Iris pigment epithelial cell (primary cell): ENCODE data around the gene R3HDML.
"Not testable (repeated sequence)": the region's sequence is repeated elsewhere in the genome, so short reads cannot be mapped to it uniquely, and the experiment has no call there.

Experiments
- DNase-seq: peaks from one replicate; pipeline ENCODE4 v3.0.0-alpha.2; 2011; ENCODE audit warnings: low read depth

R3HDML gene

GRCh38 chr20:44328428-44328827 lies 8.4 kb upstream of the R3HDML start:
- no peak for DNase-seq

- no peak for DNase-seq
Observed at GRCh38 chr20:44331201-44331600, 5.6 kb upstream of the R3HDML start.

- no peak for DNase-seq
Observed at GRCh38 chr20:44334306-44334705, 2.5 kb upstream of the R3HDML start.

DNA sequence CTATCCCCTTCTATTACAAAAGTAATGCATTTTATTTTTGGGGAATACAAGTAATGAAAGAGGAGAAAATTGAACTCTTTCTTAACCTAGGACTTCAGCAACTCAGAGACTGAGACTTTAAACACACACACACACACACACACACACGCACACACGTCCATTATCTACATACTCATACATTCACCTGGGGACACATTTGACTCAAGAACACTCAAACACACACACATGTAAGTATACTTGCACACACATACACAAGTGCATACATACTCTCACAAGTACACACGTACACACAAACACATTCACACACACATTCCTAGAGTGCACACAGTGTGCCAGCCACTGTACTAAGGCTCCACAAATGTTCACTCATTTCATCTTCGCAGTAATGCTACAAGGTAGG lies 2.1 kb upstream of the R3HDML start:
- DNase-seq, result no peak

DNA sequence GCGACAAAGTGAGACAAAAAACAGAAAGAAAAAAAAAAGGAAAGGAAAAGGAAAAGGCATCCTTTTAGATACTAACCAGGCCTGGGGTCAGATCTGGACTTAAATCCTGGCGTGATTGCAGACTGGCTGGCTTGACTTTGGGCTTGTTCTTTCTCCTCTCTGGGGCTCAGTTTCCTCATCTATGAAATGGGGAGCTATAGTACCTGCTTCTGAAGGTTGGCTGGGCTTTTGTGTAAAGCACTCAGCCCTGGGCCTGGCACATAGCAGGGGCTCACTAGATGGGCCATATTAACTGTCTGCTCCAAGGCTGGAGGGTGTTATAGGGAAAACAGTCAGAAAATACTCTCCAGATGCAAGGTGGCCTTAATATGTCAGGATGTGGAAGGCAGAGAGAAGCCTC lies 1.2 kb upstream of the R3HDML start:
- no peak for DNase-seq

DNA sequence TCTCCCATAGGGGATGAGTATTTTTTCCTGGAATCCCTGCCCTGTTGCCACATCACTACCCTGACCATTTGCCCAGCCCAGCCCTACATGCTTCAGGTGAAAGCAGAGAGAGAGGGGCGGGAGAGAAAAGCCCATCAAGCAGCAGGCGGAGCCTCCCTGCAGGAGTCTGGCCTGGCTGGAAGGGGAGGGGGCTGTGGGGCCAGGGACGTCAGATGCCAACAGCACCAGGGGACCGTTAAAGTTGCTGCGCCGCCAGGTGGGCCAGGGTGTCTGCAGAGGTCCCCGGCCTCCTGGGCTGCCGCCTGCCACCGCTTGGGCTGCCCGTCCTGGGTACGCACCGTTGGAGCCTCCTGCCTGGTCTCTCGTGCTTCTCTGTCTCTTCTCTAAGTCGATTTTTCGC lies 757 bp upstream of the R3HDML start:
- no peak for DNase-seq

DNA sequence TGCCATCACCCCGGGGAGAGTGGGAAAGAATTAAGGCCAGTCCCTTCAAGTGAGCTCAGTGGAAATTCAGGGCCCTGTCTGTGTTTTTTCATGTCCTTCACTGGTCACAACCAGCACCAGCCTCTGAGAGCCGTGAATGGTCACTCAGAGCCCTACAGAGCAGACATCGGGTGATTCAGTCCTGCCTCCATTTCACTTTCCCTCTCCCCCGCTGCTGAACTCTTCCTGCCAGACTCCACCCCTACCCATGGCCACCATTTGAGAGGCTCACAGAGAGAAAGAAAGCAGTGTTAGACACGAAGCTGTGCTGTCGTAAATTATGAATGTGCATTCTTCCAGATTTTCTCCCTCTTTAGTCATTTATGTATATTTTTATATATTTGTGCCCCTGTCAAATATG lies 5.4 kb downstream of the R3HDML start:
- peak; percentile 15 for DNase-seq

DNA sequence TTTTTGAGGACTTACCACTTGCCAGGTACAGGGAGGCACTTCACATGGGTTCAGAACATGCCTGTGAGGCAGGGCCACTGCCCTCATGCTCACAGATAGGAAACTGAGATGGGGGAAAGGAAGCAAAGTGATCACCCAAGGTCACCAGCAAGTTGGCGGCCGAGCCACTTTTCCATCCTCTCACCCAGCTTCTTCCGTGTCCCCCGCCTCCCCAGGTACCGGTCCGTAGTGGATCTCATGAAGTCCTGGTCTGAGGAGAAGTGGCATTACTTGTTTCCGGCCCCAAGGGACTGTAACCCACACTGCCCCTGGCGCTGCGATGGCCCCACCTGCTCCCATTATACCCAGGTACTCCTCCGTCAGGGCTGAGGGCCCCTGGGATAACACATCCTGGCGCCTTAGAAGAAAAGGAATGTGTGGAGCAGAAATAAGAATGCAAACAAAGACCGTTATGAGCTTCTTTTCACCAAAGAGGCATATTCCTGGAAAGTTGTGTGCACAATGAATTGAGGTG lies 6.4 kb downstream of the R3HDML start:
- no peak for DNase-seq

DNA sequence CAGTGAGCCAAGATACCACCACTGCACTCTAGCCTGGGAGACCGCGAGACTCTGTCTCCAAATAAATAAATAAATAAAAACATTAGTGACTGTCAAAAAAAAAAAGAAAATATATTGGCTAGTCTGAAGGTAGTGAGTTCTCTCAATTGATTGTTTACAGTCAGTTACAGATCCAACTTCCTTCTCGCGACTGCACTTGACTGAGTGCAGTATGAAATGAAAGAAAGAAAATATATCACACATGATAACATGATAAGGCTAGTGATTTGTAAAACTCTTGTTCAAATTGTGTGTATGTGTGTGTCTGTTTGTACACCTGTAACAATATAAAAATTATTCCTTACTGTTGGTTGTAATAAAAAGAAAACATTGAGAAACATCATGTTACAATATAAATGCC lies 7.9 kb downstream of the R3HDML start:
- DNase-seq, result no peak

- DNase-seq, result no peak
Observed at GRCh38 chr20:44345147-44345546, 8.3 kb downstream of the R3HDML start.

GRCh38 chr20:44345941-44346340 lies 9.1 kb downstream of the R3HDML start:
- not testable (repeated sequence) for DNase-seq

DNA sequence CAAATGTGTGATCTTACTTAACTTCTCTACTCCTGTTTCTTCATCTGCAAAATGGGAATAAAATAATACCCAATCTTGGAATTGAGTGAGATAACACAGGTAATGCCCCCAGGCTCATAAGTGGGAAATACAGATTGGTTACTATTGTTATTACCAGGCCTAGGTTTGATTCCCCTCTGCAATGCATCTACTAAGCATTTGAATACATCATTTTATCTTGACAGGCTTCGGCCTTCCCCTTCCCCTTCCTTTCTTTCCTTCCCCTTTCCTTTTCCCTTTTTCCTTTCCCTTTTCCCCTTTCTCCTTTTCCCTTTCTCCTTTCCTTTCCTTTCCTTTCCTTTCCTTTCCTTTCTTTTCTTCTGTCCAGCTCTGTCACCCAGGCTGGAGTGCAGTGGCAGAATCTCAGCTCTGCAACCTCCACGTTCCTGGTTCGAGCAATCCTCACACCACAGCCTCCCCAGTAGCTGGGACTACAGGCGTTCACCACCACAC lies 11.4 kb downstream of the R3HDML start:
- no peak for DNase-seq

DNA sequence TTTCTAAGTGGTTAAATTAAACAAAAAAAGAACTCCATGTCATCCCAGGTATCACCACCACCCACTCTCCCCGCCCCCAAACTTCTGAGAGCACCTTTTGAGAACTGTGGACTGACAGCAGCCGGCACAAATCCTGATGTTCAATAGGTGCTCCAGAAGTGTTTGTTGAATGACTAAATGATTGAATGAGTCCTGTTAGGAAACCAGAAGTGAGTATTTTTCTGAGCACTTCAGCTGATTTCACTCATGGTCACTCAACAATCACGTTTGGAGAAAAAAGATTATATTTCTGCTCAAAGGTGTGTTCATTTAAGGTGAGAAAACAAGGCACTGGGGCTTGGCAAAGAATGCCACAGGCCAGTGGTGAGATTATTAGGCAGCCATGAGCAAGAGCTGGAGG lies 12.5 kb downstream of the R3HDML start:
- no peak for DNase-seq

DNA sequence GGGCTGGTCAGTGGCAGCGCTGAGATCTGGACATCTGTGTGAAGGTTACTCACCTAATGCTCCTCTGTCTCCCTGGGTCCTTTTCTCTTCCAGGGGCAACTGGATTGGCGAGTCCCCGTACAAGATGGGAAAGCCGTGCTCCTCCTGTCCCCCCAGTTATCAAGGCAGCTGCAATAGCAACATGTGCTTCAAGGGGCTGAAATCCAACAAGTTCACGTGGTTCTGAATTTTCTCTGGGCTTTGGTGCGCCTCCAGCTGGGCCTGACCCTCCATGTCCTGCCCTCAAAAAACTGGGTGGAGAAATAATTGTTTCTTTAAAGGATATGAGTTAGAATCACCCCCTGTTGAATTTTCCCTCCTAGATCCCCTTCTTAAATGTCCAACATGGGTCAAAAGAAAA lies 13.7 kb downstream of the R3HDML start:
- no peak for DNase-seq

- DNase-seq, result no peak
Observed at GRCh38 chr20:44354979-44355497, 18.2 kb downstream of the R3HDML start.

DNA sequence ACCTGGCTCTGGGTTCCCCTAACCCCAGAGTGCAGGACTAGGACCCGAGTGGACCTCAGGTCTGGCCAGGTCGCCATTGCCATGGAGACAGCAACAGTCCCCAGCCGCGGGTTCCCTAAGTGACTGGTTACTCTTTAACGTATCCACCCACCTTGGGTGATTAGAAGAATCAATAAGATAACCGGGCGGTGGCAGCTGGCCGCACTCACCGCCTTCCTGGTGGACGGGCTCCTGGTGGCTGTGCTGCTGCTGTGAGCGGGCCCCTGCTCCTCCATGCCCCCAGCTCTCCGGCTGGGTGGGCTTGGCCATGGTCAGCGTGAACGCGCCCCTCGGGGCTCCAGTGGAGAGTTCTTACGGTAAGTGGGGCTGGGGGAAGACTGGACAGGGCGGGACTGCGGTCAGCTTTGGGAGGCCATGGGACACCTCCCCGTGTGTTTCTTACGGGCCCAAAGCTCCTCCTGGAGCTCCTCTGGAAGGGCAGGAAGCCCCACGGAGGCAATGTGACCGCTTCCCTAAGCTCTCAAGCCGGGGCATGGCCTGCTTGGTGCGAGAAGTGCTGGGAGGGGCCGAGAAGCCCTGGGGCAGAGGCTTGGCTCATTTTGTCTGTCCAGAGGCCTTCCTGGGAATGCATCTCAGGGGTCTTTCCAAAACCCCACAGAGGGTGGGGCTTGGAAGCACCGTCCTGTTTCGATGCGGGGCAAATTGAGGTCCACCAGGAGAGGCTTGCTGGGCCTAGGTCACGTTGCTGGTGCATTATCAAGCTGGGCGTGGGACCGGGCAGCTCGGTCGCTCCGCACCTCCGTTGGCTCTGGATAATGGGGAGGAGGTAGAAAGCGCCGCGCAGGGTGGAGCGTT lies 18.9 kb downstream of the R3HDML start, which contains the start of gene HNF4A:
Gene HNF4A (plus strand): TSS at position 202 of the 855 bp plus-strand sequence. CDS start 106 bp downstream, at position 308.
- no peak for DNase-seq

DNA sequence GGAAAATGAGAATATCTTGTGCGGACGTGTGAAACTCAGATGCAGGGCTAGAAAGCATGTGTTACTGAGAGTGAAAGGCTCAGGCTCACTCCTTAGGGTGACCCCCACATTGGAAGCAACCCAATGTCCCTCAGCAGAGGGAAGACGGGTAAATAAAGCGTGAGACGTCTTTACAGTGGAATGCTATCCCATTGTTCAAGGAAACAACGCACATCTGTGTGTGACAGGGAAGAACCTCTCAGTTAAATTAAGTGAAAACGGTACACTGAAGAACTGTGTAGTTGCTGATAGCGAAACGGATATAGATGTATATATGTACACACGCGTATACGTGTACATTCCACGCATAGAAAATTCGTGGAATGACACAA lies 19.5 kb downstream of the R3HDML start:
- no peak for DNase-seq

- DNase-seq, result no peak
Observed at GRCh38 chr20:44357020-44357419, 20.2 kb downstream of the R3HDML start.

GRCh38 chr20:44357555-44358125 lies 20.8 kb downstream of the R3HDML start:
- no peak for DNase-seq

- DNase-seq, result no peak
Observed at GRCh38 chr20:44358776-44359175, 21.9 kb downstream of the R3HDML start.

- no peak for DNase-seq
Observed at GRCh38 chr20:44360221-44360620, 23.4 kb downstream of the R3HDML start.

DNA sequence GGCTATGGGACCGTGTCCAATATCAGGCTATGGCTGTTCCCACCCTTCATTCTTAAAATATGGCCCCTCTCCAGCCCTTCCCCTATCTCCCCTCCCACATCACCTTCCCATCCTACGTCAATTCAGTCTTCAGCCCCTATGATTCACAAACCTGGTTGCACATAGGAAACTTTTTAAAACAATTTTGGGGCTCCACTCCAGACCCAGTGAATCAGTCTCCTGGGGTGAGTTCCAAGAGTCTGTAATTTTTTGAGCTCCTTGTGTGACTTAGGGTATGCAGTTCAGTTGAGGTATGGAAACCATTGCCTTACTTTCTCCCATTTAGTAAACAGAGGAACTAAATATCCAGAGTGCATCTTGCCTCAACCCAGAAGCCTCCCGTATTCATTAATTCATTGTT lies 24.2 kb downstream of the R3HDML start:
- no peak for DNase-seq

- DNase-seq, result no peak
Observed at GRCh38 chr20:44362466-44362940, 25.7 kb downstream of the R3HDML start.
